GM12864 (cell line): ENCODE data around the gene CPB2.

Source experiments
- DNase-seq: peaks from one replicate; pipeline ENCODE4 v3.0.0-alpha.2; 2011; ENCODE audit warnings: low read depth
- H3K4me3 ChIP-seq: 2 replicates; pipeline ENCODE4 v1.5.1; 2011; ENCODE audit warnings: mild to moderate bottlenecking, low read depth, low read length, control low read depth
- CTCF ChIP-seq: IDR thresholded peaks from 2 replicates; pipeline ENCODE4 v1.5.1; 2011; ENCODE audit warnings: low read depth, mild to moderate bottlenecking, moderate library complexity, low read length, control low read depth, inconsistent platforms; ENCODE audit errors: missing control alignments

Gene CPB2

GRCh38 chr13:46100191-46100815 is 4.5 kb downstream of the CPB2 start:
- no peak for DNase-seq
- TF ChIP-seq CTCF, result no peak
- H3K4me3 ChIP-seq, result no peak overlapping the region

- no peak for DNase-seq
- no peak for TF ChIP-seq CTCF
- H3K4me3 ChIP-seq, result no peak overlapping the region
Measured at GRCh38 chr13:46097663-46098062, 7.2 kb downstream of the CPB2 start.

GRCh38 chr13:46097015-46097414 is 7.8 kb downstream of the CPB2 start:
- no peak for DNase-seq
- H3K4me3 ChIP-seq, result no peak overlapping the region
- no peak for TF ChIP-seq CTCF

- H3K4me3 ChIP-seq, result no peak overlapping the region
- no peak for TF ChIP-seq CTCF
- DNase-seq, result no peak
Measured at GRCh38 chr13:46094478-46094877, 10.4 kb downstream of the CPB2 start.

GRCh38 chr13:46088821-46089562 is 15.8 kb downstream of the CPB2 start:
- TF ChIP-seq CTCF, result no peak

GRCh38 chr13:46087481-46087880 is 17.4 kb downstream of the CPB2 start:
- no peak overlapping the region for H3K4me3 ChIP-seq
- no peak for TF ChIP-seq CTCF
- no peak for DNase-seq

More at GRCh38 chr13:46088821-46089562, 15.8 kb downstream of the CPB2 start:
- no peak overlapping the region for H3K4me3 ChIP-seq
- DNase-seq, result no peak

- no peak for TF ChIP-seq CTCF
- no peak for DNase-seq
- no peak overlapping the region for H3K4me3 ChIP-seq
Measured at GRCh38 chr13:46086985-46087384, 17.8 kb downstream of the CPB2 start.
